GM19238 (cell line): Measurements from ENCODE around the gene SNAI1.
"Not testable (repeated sequence)": the region's sequence is repeated elsewhere in the genome, so short reads cannot be mapped to it uniquely, and the experiment has no call there.

Experiments used
- DNase-seq: peaks from one replicate; pipeline ENCODE4 v3.0.0; 2011; ENCODE audit warnings: low spot score; ENCODE audit not compliant: insufficient read length

The SNAI1 gene

GRCh38 chr20:49964964-49965780 lies 17.6 kb upstream of the SNAI1 start:
- DNase-seq = peak; percentile 46

GRCh38 chr20:49965781-49966305 lies 16.9 kb upstream of the SNAI1 start:
- no peak for DNase-seq

- no peak for DNase-seq
Measured at GRCh38 chr20:49966861-49967260, 15.9 kb upstream of the SNAI1 start.

GRCh38 chr20:49969234-49969633 lies 13.5 kb upstream of the SNAI1 start:
- DNase-seq = no peak

- DNase-seq = no peak
Measured at GRCh38 chr20:49969946-49970345, 12.8 kb upstream of the SNAI1 start.

GRCh38 chr20:49970498-49970897 lies 12.3 kb upstream of the SNAI1 start:
- DNase-seq = no peak

- no peak for DNase-seq
Measured at GRCh38 chr20:49973981-49974380, 8.8 kb upstream of the SNAI1 start.

GRCh38 chr20:49976542-49976941 lies 6.2 kb upstream of the SNAI1 start:
- no peak for DNase-seq

GRCh38 chr20:49977740-49978139 lies 5.0 kb upstream of the SNAI1 start:
- not testable (repeated sequence) for DNase-seq

- DNase-seq = no peak
Measured at GRCh38 chr20:49978685-49979029, 4.1 kb upstream of the SNAI1 start.

GRCh38 chr20:49979030-49979832 lies 3.5 kb upstream of the SNAI1 start:
- DNase-seq = peak; percentile 56

GRCh38 chr20:49980140-49981008 lies 2.4 kb upstream of the SNAI1 start:
- DNase-seq = no peak

- DNase-seq = no peak
Measured at GRCh38 chr20:49981218-49982071, 1.3 kb upstream of the SNAI1 start.

GRCh38 chr20:49982072-49982345 lies 771 bp upstream of the SNAI1 start:
- no peak for DNase-seq

- DNase-seq = no peak
Measured at GRCh38 chr20:49983123-49983847, 505 bp downstream of the SNAI1 start.

- DNase-seq = no peak
Measured at GRCh38 chr20:49983848-49984408, 1.1 kb downstream of the SNAI1 start.

GRCh38 chr20:49984426-49985153 lies 1.8 kb downstream of the SNAI1 start:
- DNase-seq = no peak

- DNase-seq = no peak
Measured at GRCh38 chr20:49985157-49985556, 2.4 kb downstream of the SNAI1 start.

- DNase-seq = no peak
Measured at GRCh38 chr20:49985617-49986016, 2.8 kb downstream of the SNAI1 start.
